ENCODE measurements around the gene TLDC2. TPM values are rescaled to one million over a fixed set of nuclear protein-coding genes. Genes with fewer than 3 reads are reported as not detected.

The TLDC2 gene
- total RNA-seq, 1 donor from 2014 or later: not detected

- Histone ChIP-seq H3K4me3 (no peak overlapping the region), H3K9me3 (no peaks in the 10 kb centered on the region), H3K27me3 (no peaks in the 10 kb centered on the region), H3K27ac (peak overlapping the region; percentile 93 to 98), H3K4me1 (peaks cover 23 to 65% of the 10 kb centered on the region in 2 donors), H3K36me3 (no peaks in the 10 kb centered on the region)
- DNase-seq (ENCODE audit: low spot score in 2 of 2): no peak
- no peak for TF ChIP-seq CTCF (IDR thresholded peaks at IDR 0.05)
- intact Hi-C loops (cut with DNase I): loop anchor here (5.0 kb wide), 1 partner anchor 141 kb away; no protein-coding TSS in a partner anchor
These were observed 27.3 kb upstream of the TLDC2 start for GRCh38 chr20:36848677-36849076.

GRCh38 chr20:36849333-36850065, 26.4 kb upstream of the TLDC2 start:
- intact Hi-C loops (cut with DNase I): loop anchor here (5.0 kb wide), 1 partner anchor 142 kb away; no protein-coding TSS in a partner anchor
- TF ChIP-seq CTCF (IDR thresholded peaks at IDR 0.05): no peak
- H3K27ac ChIP-seq: peak overlapping the region; percentile 93 to 98
- no peaks in the 10 kb centered on the region for H3K27me3 ChIP-seq
- peaks cover 21 to 71% of the 10 kb centered on the region in 2 donors for H3K4me1 ChIP-seq
- DNase-seq (ENCODE audit: low spot score in 2 of 2): no peak
- H3K36me3 ChIP-seq: no peaks in the 10 kb centered on the region
- H3K4me3 ChIP-seq: no peak overlapping the region
- no peaks in the 10 kb centered on the region for H3K9me3 ChIP-seq

GRCh38 chr20:36850759-36851158, 25.2 kb upstream of the TLDC2 start:
- Histone ChIP-seq H3K27ac (peak overlapping the region; percentile 93 to 99), H3K4me1 (peaks cover 23 to 73% of the 10 kb centered on the region in 2 donors), H3K36me3 (no peaks in the 10 kb centered on the region), H3K27me3 (no peaks in the 10 kb centered on the region), H3K9me3 (no peaks in the 10 kb centered on the region), H3K4me3 (no peak overlapping the region)
- intact Hi-C loops (cut with DNase I): no loop called here
- TF ChIP-seq CTCF (IDR thresholded peaks at IDR 0.05): no peak
- DNase-seq (ENCODE audit: low spot score in 2 of 2): no peak

GRCh38 chr20:36851490-36851889, 24.4 kb upstream of the TLDC2 start:
- Histone ChIP-seq H3K4me3 (peak overlapping the region in 1 of 2 donors; percentile 54), H3K4me1 (peaks cover 24 to 74% of the 10 kb centered on the region in 2 donors), H3K36me3 (no peaks in the 10 kb centered on the region), H3K27me3 (no peaks in the 10 kb centered on the region), H3K27ac (peak overlapping the region; percentile 93 to 99), H3K9me3 (no peaks in the 10 kb centered on the region)
- no peak for TF ChIP-seq CTCF (IDR thresholded peaks at IDR 0.05)
- no peak for DNase-seq (ENCODE audit: low spot score in 2 of 2)
- intact Hi-C loops (cut with DNase I): no loop called here

GRCh38 chr20:36852187-36852586, 23.8 kb upstream of the TLDC2 start:
- Histone ChIP-seq H3K9me3 (no peaks in the 10 kb centered on the region), H3K27me3 (no peaks in the 10 kb centered on the region), H3K27ac (peak overlapping the region; percentile 93 to 99), H3K4me3 (peak overlapping the region in 1 of 2 donors; percentile 54), H3K36me3 (no peaks in the 10 kb centered on the region), H3K4me1 (peaks cover 20 to 76% of the 10 kb centered on the region in 2 donors)
- intact Hi-C loops (cut with DNase I): no loop called here
- no peak for TF ChIP-seq CTCF (IDR thresholded peaks at IDR 0.05)
- peak in 1 of 2 donors; percentile 78 for DNase-seq (ENCODE audit: low spot score in 2 of 2)
